GM18520 (cell line): Measurements from ENCODE around the gene ABCA7.
A peak's percentile ranks its signal among the peaks of the same experiment; 100 is the strongest.

Source experiments
- ATAC-seq: cut with Tn5 transposase; IDR thresholded peaks from one replicate; pipeline ENCODE4 v1.9.1; 2021; ENCODE audit not compliant: unreplicated experiment

The ABCA7 gene

GRCh38 chr19:1070931-1071791 is 31.3 kb downstream of the ABCA7 start:
- ATAC-seq: no peak

DNA sequence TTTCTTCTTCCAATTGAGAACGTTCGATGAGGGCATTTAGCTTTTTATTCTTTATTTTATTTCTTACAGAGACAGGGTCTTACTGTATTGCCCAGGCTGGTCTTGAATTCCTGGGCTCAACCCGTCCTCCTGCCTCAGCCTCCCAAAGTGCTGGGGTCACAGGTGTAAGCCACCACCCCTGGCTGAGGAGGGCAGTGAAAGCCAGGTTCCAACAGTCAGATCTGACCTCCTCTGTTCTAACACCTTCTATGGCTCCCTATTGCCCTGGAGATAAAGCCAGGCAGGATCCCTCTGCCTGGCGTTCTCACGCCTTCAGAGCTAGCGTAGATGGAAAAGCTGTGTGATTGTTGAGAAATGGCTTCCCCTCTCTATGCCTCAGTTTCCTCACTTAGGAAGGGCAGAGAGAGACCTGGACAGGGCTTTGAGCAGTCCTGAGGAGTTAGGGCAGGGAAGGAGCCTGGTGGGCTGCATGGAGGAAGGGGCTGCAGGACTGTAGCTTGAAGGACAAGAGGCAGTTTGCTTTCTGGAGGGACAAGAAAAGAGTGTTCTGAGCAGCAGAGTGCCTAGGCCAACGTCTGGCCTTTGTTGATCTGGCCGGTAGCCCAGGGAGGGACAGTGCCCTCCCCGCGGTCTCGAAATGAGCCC is 32.6 kb downstream of the ABCA7 start:
- no peak for ATAC-seq

- ATAC-seq: no peak
Measured at GRCh38 chr19:1073063-1073955, 33.4 kb downstream of the ABCA7 start.

DNA sequence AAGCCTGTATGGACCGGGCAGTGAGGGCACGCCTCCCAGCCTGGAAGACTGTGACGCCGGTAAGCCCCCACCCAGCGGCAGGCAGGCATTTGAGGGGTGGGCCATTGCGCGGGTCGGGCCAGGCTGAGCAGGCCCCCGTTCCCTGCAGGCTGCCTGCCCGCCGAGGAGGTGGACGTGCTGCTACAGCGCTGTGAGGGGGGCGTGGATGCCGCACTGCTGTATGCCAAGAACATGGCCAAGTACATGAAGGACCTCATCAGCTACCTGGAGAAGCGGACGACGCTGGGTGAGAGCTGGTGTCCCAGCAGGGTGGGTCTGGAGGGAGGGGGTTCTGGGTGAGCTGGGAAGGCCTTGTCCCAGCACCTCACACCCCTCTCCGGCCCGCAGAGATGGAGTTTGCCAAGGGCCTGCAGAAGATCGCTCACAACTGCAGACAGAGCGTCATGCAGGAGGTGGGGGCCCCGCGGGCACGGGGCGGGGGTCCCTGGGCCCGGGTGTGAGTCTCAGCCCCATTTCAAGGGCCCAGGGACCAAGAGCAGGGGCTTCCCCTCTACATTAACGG is 34.1 kb downstream of the ABCA7 start:
- ATAC-seq: no peak

- ATAC-seq: no peak
Measured at GRCh38 chr19:1074544-1075283, 34.8 kb downstream of the ABCA7 start.

- no peak for ATAC-seq
Measured at GRCh38 chr19:1076046-1076386, 36.1 kb downstream of the ABCA7 start.

GRCh38 chr19:1076951-1077350 is 37.0 kb downstream of the ABCA7 start:
- ATAC-seq: peak; percentile 61

- no peak for ATAC-seq
Measured at GRCh38 chr19:1079566-1080111, 39.7 kb downstream of the ABCA7 start.

GRCh38 chr19:1080360-1081161 is 40.7 kb downstream of the ABCA7 start:
- ATAC-seq: no peak

DNA sequence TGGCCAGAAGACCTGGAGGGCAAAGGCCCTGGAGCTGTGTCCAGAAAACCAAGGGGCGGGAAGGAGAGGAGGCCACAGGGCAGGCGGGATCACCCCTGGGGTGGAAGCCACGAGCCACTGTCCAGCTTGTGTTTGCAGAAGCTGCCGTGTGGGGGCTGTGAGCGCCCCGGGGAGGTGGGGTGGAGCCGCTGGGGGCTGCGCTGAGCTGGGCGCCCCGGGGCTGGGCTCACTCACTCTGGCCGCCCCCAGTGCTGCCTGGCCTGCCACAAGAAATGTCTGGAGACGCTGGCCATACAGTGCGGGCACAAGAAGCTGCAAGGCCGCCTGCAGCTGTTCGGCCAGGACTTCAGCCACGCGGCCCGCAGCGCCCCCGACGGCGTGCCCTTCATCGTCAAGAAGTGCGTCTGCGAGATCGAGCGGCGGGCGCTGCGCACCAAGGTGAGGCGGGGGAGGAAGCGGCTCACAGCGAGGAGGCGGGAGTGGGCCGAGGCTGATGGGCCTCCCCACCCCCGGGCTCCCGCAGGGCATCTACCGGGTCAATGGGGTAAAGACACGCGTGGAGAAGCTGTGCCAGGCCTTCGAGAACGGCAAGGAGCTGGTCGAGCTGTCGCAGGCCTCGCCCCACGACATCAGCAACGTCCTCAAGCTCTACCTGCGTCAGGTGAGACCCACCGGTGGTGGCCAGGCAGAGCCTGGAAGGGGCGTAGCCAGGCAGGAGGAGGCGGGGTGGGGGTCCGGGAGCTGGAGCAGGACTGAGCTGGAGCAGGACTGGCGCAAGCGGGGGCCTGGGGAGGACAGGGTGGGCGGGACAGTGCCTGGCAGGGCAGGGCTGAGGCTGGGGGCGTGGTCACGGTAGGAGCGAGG is 41.6 kb downstream of the ABCA7 start:
- no peak for ATAC-seq

- ATAC-seq: no peak
Measured at GRCh38 chr19:1082165-1082927, 42.4 kb downstream of the ABCA7 start.

GRCh38 chr19:1082928-1083816 is 43.3 kb downstream of the ABCA7 start:
- no peak for ATAC-seq

GRCh38 chr19:1084024-1084868 is 44.3 kb downstream of the ABCA7 start:
- no peak for ATAC-seq

GRCh38 chr19:1085053-1085658 is 45.2 kb downstream of the ABCA7 start:
- no peak for ATAC-seq

GRCh38 chr19:1085676-1086442 is 46.0 kb downstream of the ABCA7 start:
- ATAC-seq: no peak
